Measurements from ENCODE around the gene PDE6A.
A peak's percentile ranks its signal among the peaks of the same experiment; 100 is the strongest.
"Not testable (repeated sequence)": the region's sequence is repeated elsewhere in the genome, so short reads cannot be mapped to it uniquely, and the experiment has no call there.

Gene PDE6A

DNA sequence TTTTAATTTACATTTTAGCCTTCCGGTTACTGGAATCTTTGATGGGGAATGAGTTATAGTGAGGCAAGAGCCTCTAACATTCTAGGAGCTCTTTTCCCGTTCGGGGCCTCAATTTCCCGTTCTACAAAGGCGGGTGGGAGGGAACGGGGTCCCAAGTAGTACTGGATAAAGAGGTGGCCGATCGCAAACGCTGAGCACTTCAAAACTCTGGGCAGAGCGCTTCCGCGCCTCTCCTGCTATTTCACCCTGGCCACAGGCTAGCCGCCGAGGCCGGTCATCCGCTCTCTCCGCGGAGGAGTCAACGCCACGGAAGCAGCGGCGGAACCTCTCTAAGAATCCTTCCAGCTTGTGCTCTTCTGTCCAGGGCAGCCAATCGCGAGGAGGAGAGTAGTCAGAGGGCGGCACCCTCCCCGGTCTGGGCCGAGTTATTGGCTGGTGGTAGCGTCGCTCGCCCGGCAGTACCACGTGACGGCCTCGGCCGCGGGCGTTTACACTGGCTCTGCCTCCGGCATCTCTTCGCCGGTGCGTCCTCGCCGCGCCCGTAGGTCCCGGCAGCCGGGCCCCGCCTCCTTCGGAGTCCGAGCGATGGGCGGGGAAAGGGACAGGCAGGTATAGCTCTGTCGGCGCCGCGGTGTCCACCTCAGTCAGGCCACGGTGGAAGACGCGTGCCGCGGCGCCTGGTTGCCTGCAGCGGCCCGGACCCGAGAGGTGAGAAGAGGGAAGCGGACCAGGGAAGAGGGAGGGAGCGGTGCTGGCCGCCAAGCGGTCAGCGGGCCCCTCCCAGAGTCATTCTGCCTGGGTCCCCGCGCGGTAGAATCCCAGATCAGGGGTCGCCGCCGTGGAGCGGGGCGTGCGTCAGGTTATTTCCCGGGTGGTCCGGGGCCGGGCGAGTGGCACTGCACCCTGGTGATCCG is 15.9 kb upstream of the PDE6A start, which contains the start of gene SLC26A2:
TSS of gene SLC26A2 (plus strand) at position 487 of the 914 bp plus-strand sequence. CDS start 16,895 bp downstream, outside the sequence.
- FAIRE-seq = peak; percentile 43
- peak; percentile 94 for TF ChIP-seq POLR2A (IDR thresholded peaks at IDR 0.05; ENCODE audit: low read depth, low read length)

GRCh38 chr5:149959406-149960236 is 15.0 kb upstream of the PDE6A start:
- FAIRE-seq (peak; percentile 38), DNase-seq (ENCODE audit: insufficient read length, low spot score) (no peak)
- no peak for TF ChIP-seq POLR2A (IDR thresholded peaks at IDR 0.05; ENCODE audit: low read depth, low read length)

More for the DNA sequence above, 15.9 kb upstream of the PDE6A start, which contains the start of gene SLC26A2:
- peak; percentile 91 for DNase-seq (ENCODE audit: insufficient read length, low spot score)

DNA sequence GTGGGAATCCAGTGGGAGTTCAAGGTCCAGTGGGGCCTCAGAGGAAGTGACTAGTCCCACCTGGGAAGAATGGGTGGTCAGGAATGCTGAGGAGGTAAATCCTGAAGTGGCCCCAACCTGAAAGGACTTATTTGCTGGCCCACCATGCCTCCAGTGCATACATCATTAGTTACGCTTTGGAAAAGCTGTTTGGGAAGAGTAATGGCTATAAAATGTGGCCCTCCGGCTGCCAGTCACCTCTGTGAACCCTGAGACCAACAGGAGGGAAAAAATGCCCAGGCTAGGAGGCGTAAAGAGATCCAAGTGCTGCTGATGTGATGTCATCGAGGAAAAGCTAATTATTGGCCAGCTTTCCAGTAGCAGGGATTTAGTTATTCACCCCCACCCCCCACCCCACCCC is 13.3 kb upstream of the PDE6A start:
- FAIRE-seq (no peak), DNase-seq (ENCODE audit: insufficient read length, low spot score) (no peak)
- TF ChIP-seq POLR2A (IDR thresholded peaks at IDR 0.05; ENCODE audit: low read depth, low read length) = no peak

- TF ChIP-seq POLR2A (IDR thresholded peaks at IDR 0.05; ENCODE audit: low read depth, low read length) = no peak
- FAIRE-seq = no peak
Observed at GRCh38 chr5:149956685-149957084, 12.1 kb upstream of the PDE6A start.

DNA sequence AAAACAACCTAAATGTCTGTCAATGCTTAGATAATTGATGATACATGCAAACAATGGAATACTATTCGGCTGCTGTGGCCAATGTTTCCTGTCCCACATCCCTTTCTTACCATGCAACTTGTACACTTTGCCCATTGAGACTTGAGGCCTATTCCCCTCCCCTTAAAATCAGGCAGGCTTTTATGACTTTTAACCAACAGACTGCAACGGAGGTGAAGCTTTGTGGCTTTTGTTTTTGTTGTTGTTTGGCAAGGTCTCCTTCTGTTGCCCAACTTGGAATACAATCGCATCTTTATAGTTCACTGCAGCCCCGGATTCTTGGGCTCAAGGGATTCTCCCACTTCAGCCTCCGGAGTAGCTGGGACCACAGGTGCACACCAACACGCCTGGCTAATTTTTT is 10.2 kb upstream of the PDE6A start:
- FAIRE-seq = no peak
- no peak for TF ChIP-seq POLR2A (IDR thresholded peaks at IDR 0.05; ENCODE audit: low read depth, low read length)
- no peak for DNase-seq (ENCODE audit: insufficient read length, low spot score)

More at GRCh38 chr5:149956685-149957084, 12.1 kb upstream of the PDE6A start:
- no peak for DNase-seq (ENCODE audit: insufficient read length, low spot score)

- FAIRE-seq (no peak), DNase-seq (ENCODE audit: insufficient read length, low spot score) (no peak)
- TF ChIP-seq POLR2A (IDR thresholded peaks at IDR 0.05; ENCODE audit: low read depth, low read length) = no peak
Observed at GRCh38 chr5:149953436-149954121, 9.0 kb upstream of the PDE6A start.

GRCh38 chr5:149951138-149951749 is 6.7 kb upstream of the PDE6A start:
- DNase-seq (ENCODE audit: insufficient read length, low spot score) = no peak
- no peak for FAIRE-seq
- TF ChIP-seq POLR2A (IDR thresholded peaks at IDR 0.05; ENCODE audit: low read depth, low read length) = no peak

GRCh38 chr5:149948993-149949392 is 4.4 kb upstream of the PDE6A start:
- TF ChIP-seq POLR2A (IDR thresholded peaks at IDR 0.05; ENCODE audit: low read depth, low read length) = no peak
- FAIRE-seq (no peak), DNase-seq (ENCODE audit: insufficient read length, low spot score) (no peak)

GRCh38 chr5:149946118-149946517 is 1.5 kb upstream of the PDE6A start:
- TF ChIP-seq POLR2A (IDR thresholded peaks at IDR 0.05; ENCODE audit: low read depth, low read length) = no peak
- no peak for FAIRE-seq
- no peak for DNase-seq (ENCODE audit: insufficient read length, low spot score)

GRCh38 chr5:149943177-149943949 is 1.2 kb downstream of the PDE6A start:
- not testable (repeated sequence) for FAIRE-seq; DNase-seq (ENCODE audit: insufficient read length, low spot score)

- FAIRE-seq; DNase-seq (ENCODE audit: insufficient read length, low spot score): not testable (repeated sequence)
Observed at GRCh38 chr5:149942741-149943169, 1.8 kb downstream of the PDE6A start.

GRCh38 chr5:149942199-149942598 is 2.4 kb downstream of the PDE6A start:
- no peak for TF ChIP-seq POLR2A (IDR thresholded peaks at IDR 0.05; ENCODE audit: low read depth, low read length)
- no peak for FAIRE-seq
- DNase-seq (ENCODE audit: insufficient read length, low spot score) = no peak

GRCh38 chr5:149941795-149942194 is 2.8 kb downstream of the PDE6A start:
- no peak for TF ChIP-seq POLR2A (IDR thresholded peaks at IDR 0.05; ENCODE audit: low read depth, low read length)
- no peak for FAIRE-seq

More at GRCh38 chr5:149941795-149942194, 2.8 kb downstream of the PDE6A start:
- DNase-seq (ENCODE audit: insufficient read length, low spot score) = no peak
